ENCODE measurements around the gene MRPL23.

The MRPL23 gene

DNA sequence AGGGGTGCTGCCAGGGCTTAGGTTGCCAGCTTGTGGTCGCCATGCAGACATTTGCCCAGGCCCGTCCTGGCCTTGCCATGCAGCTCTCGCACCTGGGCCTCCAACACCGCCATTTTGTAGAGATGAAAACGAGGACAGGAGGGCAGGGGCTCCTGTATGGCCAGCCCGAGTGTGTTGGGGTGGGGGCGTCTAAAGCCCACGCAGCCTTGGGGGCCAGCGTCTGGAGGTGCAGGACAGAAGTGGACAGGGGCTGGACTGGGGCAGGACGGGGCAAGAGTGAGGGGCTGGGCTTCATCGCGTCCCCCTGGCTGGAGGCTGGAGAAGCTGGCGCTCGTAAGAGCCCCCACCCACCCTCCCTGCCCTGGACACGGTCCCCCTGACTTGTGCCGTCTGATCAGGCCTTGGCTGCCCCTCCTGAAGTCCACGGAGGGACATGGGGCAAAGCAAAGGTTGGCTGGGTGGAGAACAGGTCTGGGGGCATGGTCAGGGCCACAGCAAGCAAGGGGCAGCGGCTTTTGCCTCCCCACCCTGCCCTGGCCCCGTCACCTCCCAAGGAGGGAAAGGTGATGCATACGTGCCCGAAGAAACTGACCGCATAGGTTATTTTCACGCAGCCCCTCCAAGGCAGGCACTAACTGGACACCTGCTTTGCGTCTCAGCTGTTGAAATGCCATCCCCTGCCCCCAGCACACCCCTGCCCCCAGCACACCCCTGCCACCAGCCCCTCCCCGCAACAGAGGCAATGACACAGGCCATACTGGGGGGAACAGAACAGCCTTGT, 26.8 kb upstream of the MRPL23 start:
- peaks cover 75% of the 10 kb centered on the region for H3K27me3 ChIP-seq (ENCODE audit: insufficient read depth, low read depth, severe bottlenecking)
- DNase-seq: no peak
- H3K27ac ChIP-seq: no peak overlapping the region
- no peak overlapping the region for H3K4me3 ChIP-seq (ENCODE audit: low read depth, low read length)
- H3K9me3 ChIP-seq (ENCODE audit: severe bottlenecking): no peaks in the 10 kb centered on the region
- TF ChIP-seq, protein P1, sequence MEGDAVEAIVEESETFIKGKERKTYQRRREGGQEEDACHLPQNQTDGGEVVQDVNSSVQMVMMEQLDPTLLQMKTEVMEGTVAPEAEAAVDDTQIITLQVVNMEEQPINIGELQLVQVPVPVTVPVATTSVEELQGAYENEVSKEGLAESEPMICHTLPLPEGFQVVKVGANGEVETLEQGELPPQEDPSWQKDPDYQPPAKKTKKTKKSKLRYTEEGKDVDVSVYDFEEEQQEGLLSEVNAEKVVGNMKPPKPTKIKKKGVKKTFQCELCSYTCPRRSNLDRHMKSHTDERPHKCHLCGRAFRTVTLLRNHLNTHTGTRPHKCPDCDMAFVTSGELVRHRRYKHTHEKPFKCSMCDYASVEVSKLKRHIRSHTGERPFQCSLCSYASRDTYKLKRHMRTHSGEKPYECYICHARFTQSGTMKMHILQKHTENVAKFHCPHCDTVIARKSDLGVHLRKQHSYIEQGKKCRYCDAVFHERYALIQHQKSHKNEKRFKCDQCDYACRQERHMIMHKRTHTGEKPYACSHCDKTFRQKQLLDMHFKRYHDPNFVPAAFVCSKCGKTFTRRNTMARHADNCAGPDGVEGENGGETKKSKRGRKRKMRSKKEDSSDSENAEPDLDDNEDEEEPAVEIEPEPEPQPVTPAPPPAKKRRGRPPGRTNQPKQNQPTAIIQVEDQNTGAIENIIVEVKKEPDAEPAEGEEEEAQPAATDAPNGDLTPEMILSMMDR (IDR thresholded peaks at IDR 0.05; ENCODE audit: low read depth, low read length): no peak
- no peaks in the 10 kb centered on the region for H3K36me3 ChIP-seq

DNA sequence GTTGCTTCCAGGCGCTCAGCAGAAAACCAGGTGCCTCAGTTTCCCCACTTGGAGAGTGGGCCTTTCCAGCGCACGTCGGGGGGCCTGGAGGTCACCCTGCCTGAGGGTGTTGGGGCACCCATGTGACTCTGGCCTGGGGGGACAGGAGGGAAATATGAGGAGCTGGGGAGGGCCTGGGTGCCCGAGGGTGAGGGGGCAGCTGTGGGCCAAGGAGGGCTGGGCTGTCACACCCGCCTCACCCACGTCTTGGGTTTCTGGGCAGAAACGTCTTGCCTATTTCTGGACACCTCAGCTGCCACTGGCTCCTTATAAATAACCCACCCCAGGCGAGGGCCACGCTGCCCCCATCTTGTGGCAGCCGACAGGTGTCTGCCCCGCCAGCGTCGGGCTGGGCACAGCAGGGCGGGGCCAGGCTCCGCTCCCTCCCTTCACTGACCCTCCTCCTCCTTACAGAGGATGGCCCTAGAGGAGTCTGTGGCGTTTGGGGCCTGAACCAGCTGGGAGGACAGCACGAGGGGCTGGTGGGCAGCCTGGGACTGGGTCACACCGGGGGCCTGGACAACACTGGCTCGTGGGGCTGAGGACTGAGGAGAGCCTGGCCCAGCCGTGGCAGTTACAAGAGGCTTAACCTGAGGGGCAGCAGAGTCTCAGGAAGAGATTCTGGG, 26.1 kb upstream of the MRPL23 start:
- no peaks in the 10 kb centered on the region for H3K36me3 ChIP-seq
- peaks cover 78% of the 10 kb centered on the region for H3K27me3 ChIP-seq (ENCODE audit: insufficient read depth, low read depth, severe bottlenecking)
- TF ChIP-seq, protein P1 (IDR thresholded peaks at IDR 0.05; ENCODE audit: low read depth, low read length): no peak
- no peak for DNase-seq
- no peak overlapping the region for H3K4me3 ChIP-seq (ENCODE audit: low read depth, low read length)
- no peaks in the 10 kb centered on the region for H3K9me3 ChIP-seq (ENCODE audit: severe bottlenecking)
- H3K27ac ChIP-seq: no peak overlapping the region

DNA sequence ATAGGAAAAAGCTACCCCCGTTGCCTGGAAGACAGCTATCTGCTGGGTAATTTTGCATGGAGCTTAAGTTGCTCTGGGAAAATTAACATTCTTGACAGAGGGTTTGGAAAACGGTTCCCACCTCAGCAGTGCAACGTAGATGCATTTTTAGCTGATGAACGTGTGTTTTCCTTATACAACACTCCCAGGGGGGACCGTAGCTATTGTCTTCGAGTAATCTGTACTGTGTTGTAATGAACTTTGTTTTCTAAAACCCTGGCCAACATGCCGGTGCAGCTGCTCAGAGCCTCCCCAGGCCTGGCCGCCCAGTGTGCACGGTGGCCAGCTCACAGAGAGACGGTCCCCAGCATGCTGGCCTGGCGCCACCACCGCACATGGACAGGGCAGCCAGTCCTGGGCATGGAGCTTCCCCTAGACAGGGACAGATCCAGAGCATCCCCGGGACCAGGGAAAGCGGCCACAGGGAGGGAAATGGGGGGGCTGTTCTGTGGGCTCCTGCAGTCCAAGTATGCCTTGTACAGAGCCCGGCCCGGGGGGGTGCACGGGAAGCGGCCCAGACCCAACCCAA, 25.5 kb upstream of the MRPL23 start:
- no peak for DNase-seq
- Histone ChIP-seq H3K4me3 (ENCODE audit: low read depth, low read length) (no peak overlapping the region), H3K36me3 (no peaks in the 10 kb centered on the region), H3K27ac (no peak overlapping the region), H3K9me3 (ENCODE audit: severe bottlenecking) (no peaks in the 10 kb centered on the region), H3K27me3 (ENCODE audit: insufficient read depth, low read depth, severe bottlenecking) (peaks cover 80% of the 10 kb centered on the region)
- TF ChIP-seq, protein P1 (IDR thresholded peaks at IDR 0.05; ENCODE audit: low read depth, low read length): no peak

DNA sequence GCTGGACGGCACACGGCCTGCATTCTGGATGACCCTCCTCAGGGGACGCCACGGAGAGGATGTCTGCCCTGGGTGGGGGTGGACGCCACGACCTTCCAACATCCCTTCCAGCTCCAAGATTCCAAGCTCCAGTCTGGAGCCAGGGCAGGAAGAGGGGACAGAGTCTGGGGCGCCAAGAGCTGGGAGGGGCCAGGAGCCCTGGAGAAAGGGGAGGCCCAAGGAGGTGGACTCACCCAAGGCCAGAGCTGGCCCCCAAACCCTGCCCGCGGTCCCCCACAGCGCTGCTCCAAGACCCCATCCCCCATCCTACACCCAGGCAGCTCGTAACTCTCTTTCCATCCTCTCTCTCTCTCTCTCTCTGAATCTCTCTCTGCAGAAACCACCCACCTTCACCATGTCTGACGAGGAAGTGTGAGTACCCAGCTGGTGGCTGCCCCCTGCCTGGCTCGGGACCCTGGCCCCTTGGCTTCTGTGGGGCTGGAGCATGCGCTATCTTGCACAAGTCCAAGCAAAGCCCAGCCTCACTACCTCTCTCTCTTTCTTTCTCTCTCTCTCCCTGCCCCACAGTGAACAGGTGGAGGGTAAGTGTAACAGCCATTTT, 24.6 kb upstream of the MRPL23 start:
- H3K9me3 ChIP-seq (ENCODE audit: severe bottlenecking): no peaks in the 10 kb centered on the region
- H3K4me3 ChIP-seq (ENCODE audit: low read depth, low read length): no peak overlapping the region
- H3K36me3 ChIP-seq: no peaks in the 10 kb centered on the region
- no peak for DNase-seq
- TF ChIP-seq, protein P1 (IDR thresholded peaks at IDR 0.05; ENCODE audit: low read depth, low read length): no peak
- no peak overlapping the region for H3K27ac ChIP-seq
- H3K27me3 ChIP-seq (ENCODE audit: insufficient read depth, low read depth, severe bottlenecking): peaks cover 80% of the 10 kb centered on the region

DNA sequence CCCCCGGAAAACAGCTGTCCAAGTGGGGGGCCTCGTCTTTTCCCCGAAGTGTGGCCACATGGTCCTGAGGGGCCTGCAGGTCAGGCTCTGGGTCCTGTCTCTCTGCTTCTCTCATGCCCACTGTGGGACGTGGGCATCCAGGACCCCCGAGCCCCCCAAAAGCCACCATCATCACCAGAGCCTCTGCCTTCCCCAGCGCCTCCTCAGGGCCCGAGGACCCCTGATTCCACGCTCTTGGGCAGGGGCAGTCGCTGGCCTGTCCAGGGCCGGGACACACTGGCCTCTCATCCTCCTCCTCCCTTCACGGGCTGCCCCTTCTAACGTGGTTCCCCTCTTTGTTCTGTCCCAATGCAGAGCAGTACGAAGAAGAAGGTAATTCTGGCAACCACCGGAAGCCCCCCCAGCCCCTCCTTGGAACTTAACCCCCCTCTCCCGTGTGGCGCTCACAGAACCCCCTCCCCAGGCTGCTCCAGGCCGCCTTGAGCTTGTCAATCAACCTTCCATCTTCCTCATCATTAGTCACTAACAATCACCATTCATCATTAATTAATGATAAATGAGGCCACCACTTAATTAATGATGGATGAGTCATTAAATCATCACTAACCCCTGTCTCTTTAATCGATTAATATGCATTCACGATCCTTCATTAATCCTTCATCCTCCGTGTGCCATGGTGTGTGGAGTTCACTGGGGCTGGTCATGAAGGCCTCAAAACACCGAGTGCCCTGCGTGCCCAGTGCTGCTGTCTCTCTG, 23.8 kb upstream of the MRPL23 start:
- Histone ChIP-seq H3K36me3 (no peaks in the 10 kb centered on the region), H3K27me3 (ENCODE audit: insufficient read depth, low read depth, severe bottlenecking) (peaks cover 80% of the 10 kb centered on the region), H3K9me3 (ENCODE audit: severe bottlenecking) (no peaks in the 10 kb centered on the region), H3K27ac (no peak overlapping the region), H3K4me3 (ENCODE audit: low read depth, low read length) (no peak overlapping the region)
- TF ChIP-seq, protein P1 (IDR thresholded peaks at IDR 0.05; ENCODE audit: low read depth, low read length): no peak
- DNase-seq: no peak
